ENCODE data around the gene KRIT1.

KRIT1 gene

GRCh38 chr7:92282221-92282814 is 36.6 kb upstream of the KRIT1 start:
- ChIA-PET POLR2A (no interaction called here), CTCF (interaction anchor here (0.7 to 1.0 kb wide), 2 partner anchors 25 to 90 kb away, joined by 3 read pairs; no protein-coding TSS in a partner anchor)
- no peak for DNase-seq
- Histone ChIP-seq H3K27ac (ENCODE audit: insufficient read depth in 1 of 2, low read depth in 1 of 2, low read length in 2 of 2, poor library complexity in 1 of 2, severe bottlenecking in 2 of 2) (no peak overlapping the region), H3K9me3 (ENCODE audit: control extremely low read depth in 1 of 5, control insufficient read depth in 4 of 5, insufficient read depth in 2 of 5, low read depth in 1 of 5, low read length in 4 of 5) (peaks cover 2 to 21% (median 10%) of the 10 kb centered on the region in 5 experiments), H3K4me1 (ENCODE audit: control extremely low read depth in 1 of 4, control insufficient read depth in 4 of 4, insufficient read depth in 4 of 4, low read length in 3 of 4) (no peaks in the 10 kb centered on the region), H3K27me3 (replicated peaks in 2 of 5; ENCODE audit: control insufficient read depth in 4 of 5, insufficient read depth in 5 of 5, low read length in 4 of 5) (no peaks in the 10 kb centered on the region), H3K36me3 (ENCODE audit: control insufficient read depth in 4 of 4, insufficient read depth in 4 of 4, low read length in 3 of 4) (peaks cover 0 to 9% (median 4%) of the 10 kb centered on the region in 4 experiments), H3K4me3 (ENCODE audit: control insufficient read depth in 1 of 7, extremely low read depth in 1 of 7, insufficient read depth in 4 of 7, low read depth in 2 of 7, low read length in 6 of 7) (no peak overlapping the region)
- WGBS (ENCODE audit: insufficient coverage): 92% methylated on average over 5 of the region's 6 CpGs

GRCh38 chr7:92281031-92281430 is 35.3 kb upstream of the KRIT1 start:
- Histone ChIP-seq H3K4me3 (ENCODE audit: control insufficient read depth in 1 of 7, extremely low read depth in 1 of 7, insufficient read depth in 4 of 7, low read depth in 2 of 7, low read length in 6 of 7) (no peak overlapping the region), H3K27ac (ENCODE audit: insufficient read depth in 1 of 2, low read depth in 1 of 2, low read length in 2 of 2, poor library complexity in 1 of 2, severe bottlenecking in 2 of 2) (no peak overlapping the region), H3K27me3 (replicated peaks in 2 of 5; ENCODE audit: control insufficient read depth in 4 of 5, insufficient read depth in 5 of 5, low read length in 4 of 5) (no peaks in the 10 kb centered on the region), H3K4me1 (ENCODE audit: control extremely low read depth in 1 of 4, control insufficient read depth in 4 of 4, insufficient read depth in 4 of 4, low read length in 3 of 4) (no peaks in the 10 kb centered on the region), H3K9me3 (ENCODE audit: control extremely low read depth in 1 of 5, control insufficient read depth in 4 of 5, insufficient read depth in 2 of 5, low read depth in 1 of 5, low read length in 4 of 5) (peaks cover 0 to 23% (median 10%) of the 10 kb centered on the region in 5 experiments), H3K36me3 (ENCODE audit: control insufficient read depth in 4 of 4, insufficient read depth in 4 of 4, low read length in 3 of 4) (peaks cover 0 to 9% (median 4%) of the 10 kb centered on the region in 4 experiments)
- POLR2A ChIA-PET: no interaction called here
- no peak for DNase-seq
- no CpG with 5 or more reads among the region's 2 CpGs for WGBS (ENCODE audit: insufficient coverage)
- CTCF ChIA-PET: interaction anchor here (1.2 kb wide), 1 partner anchor 15 kb away, joined by 3 read pairs; no protein-coding TSS in a partner anchor

GRCh38 chr7:92279396-92280031 is 33.8 kb upstream of the KRIT1 start:
- 100% methylated on average over 1 of the region's 2 CpGs for WGBS (ENCODE audit: insufficient coverage)
- Histone ChIP-seq H3K27me3 (replicated peaks in 2 of 5; ENCODE audit: control insufficient read depth in 4 of 5, insufficient read depth in 5 of 5, low read length in 4 of 5) (no peaks in the 10 kb centered on the region), H3K36me3 (ENCODE audit: control insufficient read depth in 4 of 4, insufficient read depth in 4 of 4, low read length in 3 of 4) (peaks cover 0 to 9% (median 4%) of the 10 kb centered on the region in 4 experiments), H3K4me1 (ENCODE audit: control extremely low read depth in 1 of 4, control insufficient read depth in 4 of 4, insufficient read depth in 4 of 4, low read length in 3 of 4) (no peaks in the 10 kb centered on the region), H3K9me3 (ENCODE audit: control extremely low read depth in 1 of 5, control insufficient read depth in 4 of 5, insufficient read depth in 2 of 5, low read depth in 1 of 5, low read length in 4 of 5) (peaks cover 0 to 23% (median 10%) of the 10 kb centered on the region in 5 experiments), H3K27ac (ENCODE audit: insufficient read depth in 1 of 2, low read depth in 1 of 2, low read length in 2 of 2, poor library complexity in 1 of 2, severe bottlenecking in 2 of 2) (no peak overlapping the region), H3K4me3 (ENCODE audit: control insufficient read depth in 1 of 7, extremely low read depth in 1 of 7, insufficient read depth in 4 of 7, low read depth in 2 of 7, low read length in 6 of 7) (no peak overlapping the region)
- ChIA-PET CTCF (interaction anchor here (0.8 kb wide), 1 partner anchor 31 kb away, joined by 3 read pairs; no protein-coding TSS in a partner anchor), POLR2A (interaction anchor here (0.7 kb wide), 1 partner anchor 63 kb away, joined by 6 read pairs; no protein-coding TSS in a partner anchor)
- DNase-seq: no peak

GRCh38 chr7:92276460-92276864 is 30.7 kb upstream of the KRIT1 start:
- no peak overlapping the region for H3K27ac ChIP-seq (ENCODE audit: insufficient read depth in 1 of 2, low read depth in 1 of 2, low read length in 2 of 2, poor library complexity in 1 of 2, severe bottlenecking in 2 of 2)
- CTCF ChIA-PET: no interaction called here
- WGBS (ENCODE audit: insufficient coverage): 100% methylated on average over 2 of the region's 2 CpGs
- peaks cover 0 to 23% (median 10%) of the 10 kb centered on the region in 5 experiments for H3K9me3 ChIP-seq (ENCODE audit: control extremely low read depth in 1 of 5, control insufficient read depth in 4 of 5, insufficient read depth in 2 of 5, low read depth in 1 of 5, low read length in 4 of 5)
- H3K4me3 ChIP-seq (ENCODE audit: control insufficient read depth in 1 of 7, extremely low read depth in 1 of 7, insufficient read depth in 4 of 7, low read depth in 2 of 7, low read length in 6 of 7): no peak overlapping the region
- no peaks in the 10 kb centered on the region for H3K4me1 ChIP-seq (ENCODE audit: control extremely low read depth in 1 of 4, control insufficient read depth in 4 of 4, insufficient read depth in 4 of 4, low read length in 3 of 4)
- H3K36me3 ChIP-seq (ENCODE audit: control insufficient read depth in 4 of 4, insufficient read depth in 4 of 4, low read length in 3 of 4): peaks cover 0 to 14% (median 5%) of the 10 kb centered on the region in 4 experiments
- POLR2A ChIA-PET: no interaction called here
- DNase-seq: no peak
- H3K27me3 ChIP-seq (replicated peaks in 2 of 5; ENCODE audit: control insufficient read depth in 4 of 5, insufficient read depth in 5 of 5, low read length in 4 of 5): no peaks in the 10 kb centered on the region

- peaks cover 0 to 12% (median 2%) of the 10 kb centered on the region in 5 experiments for H3K9me3 ChIP-seq (ENCODE audit: control extremely low read depth in 1 of 5, control insufficient read depth in 4 of 5, insufficient read depth in 2 of 5, low read depth in 1 of 5, low read length in 4 of 5)
- CTCF ChIA-PET: no interaction called here
- no peak overlapping the region for H3K27ac ChIP-seq (ENCODE audit: insufficient read depth in 1 of 2, low read depth in 1 of 2, low read length in 2 of 2, poor library complexity in 1 of 2, severe bottlenecking in 2 of 2)
- H3K36me3 ChIP-seq (ENCODE audit: control insufficient read depth in 4 of 4, insufficient read depth in 4 of 4, low read length in 3 of 4): peaks cover 0 to 5% (median 1%) of the 10 kb centered on the region in 4 experiments
- whole genome bisulfite sequencing (ENCODE audit: insufficient coverage): 100% methylated on average over 1 of the region's 4 CpGs
- H3K4me1 ChIP-seq (ENCODE audit: control extremely low read depth in 1 of 4, control insufficient read depth in 4 of 4, insufficient read depth in 4 of 4, low read length in 3 of 4): no peaks in the 10 kb centered on the region
- no peaks in the 10 kb centered on the region for H3K27me3 ChIP-seq (replicated peaks in 2 of 5; ENCODE audit: control insufficient read depth in 4 of 5, insufficient read depth in 5 of 5, low read length in 4 of 5)
- POLR2A ChIA-PET: no interaction called here
- DNase-seq: no peak
- H3K4me3 ChIP-seq (ENCODE audit: control insufficient read depth in 1 of 7, extremely low read depth in 1 of 7, insufficient read depth in 4 of 7, low read depth in 2 of 7, low read length in 6 of 7): no peak overlapping the region
Measured at GRCh38 chr7:92275327-92275726, 29.6 kb upstream of the KRIT1 start.

GRCh38 chr7:92268921-92269320 is 23.2 kb upstream of the KRIT1 start:
- Histone ChIP-seq H3K36me3 (ENCODE audit: control insufficient read depth in 4 of 4, insufficient read depth in 4 of 4, low read length in 3 of 4) (peaks cover 2 to 13% (median 4%) of the 10 kb centered on the region in 4 experiments), H3K4me3 (ENCODE audit: control insufficient read depth in 1 of 7, extremely low read depth in 1 of 7, insufficient read depth in 4 of 7, low read depth in 2 of 7, low read length in 6 of 7) (no peak overlapping the region), H3K27me3 (replicated peaks in 2 of 5; ENCODE audit: control insufficient read depth in 4 of 5, insufficient read depth in 5 of 5, low read length in 4 of 5) (no peaks in the 10 kb centered on the region), H3K27ac (ENCODE audit: insufficient read depth in 1 of 2, low read depth in 1 of 2, low read length in 2 of 2, poor library complexity in 1 of 2, severe bottlenecking in 2 of 2) (no peak overlapping the region), H3K9me3 (ENCODE audit: control extremely low read depth in 1 of 5, control insufficient read depth in 4 of 5, insufficient read depth in 2 of 5, low read depth in 1 of 5, low read length in 4 of 5) (peaks cover 0 to 6% (median 1%) of the 10 kb centered on the region in 5 experiments), H3K4me1 (ENCODE audit: control extremely low read depth in 1 of 4, control insufficient read depth in 4 of 4, insufficient read depth in 4 of 4, low read length in 3 of 4) (no peaks in the 10 kb centered on the region)
- CTCF ChIA-PET: interaction anchor here (0.7 kb wide), 1 partner anchor 50 kb away, joined by 5 read pairs; no protein-coding TSS in a partner anchor
- no CpG with 5 or more reads among the region's 1 CpG for WGBS (ENCODE audit: insufficient coverage)
- no peak for DNase-seq
- POLR2A ChIA-PET: no interaction called here

Measured in common myeloid progenitor, CD34-positive (primary cell).